Limb (tissue), 2 donors: ENCODE data around the gene DUS2.

Source experiments
- DNase-seq, 2 donors: peaks; one replicate each; pipeline ENCODE4 v3.0.0-alpha.2; 2016; ENCODE audit errors: extremely low spot score in 2 of 2

DUS2 gene

DNA sequence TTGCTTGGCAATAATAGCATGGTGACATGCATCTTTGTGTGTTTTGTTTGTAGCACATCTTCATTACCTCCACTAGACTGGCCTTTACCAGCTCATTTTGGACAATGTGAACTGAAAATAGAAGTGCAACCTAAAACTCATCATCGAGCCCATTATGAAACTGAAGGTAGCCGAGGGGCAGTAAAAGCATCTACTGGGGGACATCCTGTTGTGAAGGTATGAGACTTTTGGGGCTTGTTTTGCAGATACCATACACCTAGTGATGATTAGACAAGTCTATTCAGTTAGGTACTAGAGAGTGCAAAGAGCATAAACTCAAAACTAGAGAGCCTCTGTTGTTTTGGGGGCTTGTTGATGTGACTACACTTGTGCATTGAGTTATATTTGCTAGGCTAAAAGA, 103.3 kb downstream of the DUS2 start:
- DNase-seq, result no peak

DNA sequence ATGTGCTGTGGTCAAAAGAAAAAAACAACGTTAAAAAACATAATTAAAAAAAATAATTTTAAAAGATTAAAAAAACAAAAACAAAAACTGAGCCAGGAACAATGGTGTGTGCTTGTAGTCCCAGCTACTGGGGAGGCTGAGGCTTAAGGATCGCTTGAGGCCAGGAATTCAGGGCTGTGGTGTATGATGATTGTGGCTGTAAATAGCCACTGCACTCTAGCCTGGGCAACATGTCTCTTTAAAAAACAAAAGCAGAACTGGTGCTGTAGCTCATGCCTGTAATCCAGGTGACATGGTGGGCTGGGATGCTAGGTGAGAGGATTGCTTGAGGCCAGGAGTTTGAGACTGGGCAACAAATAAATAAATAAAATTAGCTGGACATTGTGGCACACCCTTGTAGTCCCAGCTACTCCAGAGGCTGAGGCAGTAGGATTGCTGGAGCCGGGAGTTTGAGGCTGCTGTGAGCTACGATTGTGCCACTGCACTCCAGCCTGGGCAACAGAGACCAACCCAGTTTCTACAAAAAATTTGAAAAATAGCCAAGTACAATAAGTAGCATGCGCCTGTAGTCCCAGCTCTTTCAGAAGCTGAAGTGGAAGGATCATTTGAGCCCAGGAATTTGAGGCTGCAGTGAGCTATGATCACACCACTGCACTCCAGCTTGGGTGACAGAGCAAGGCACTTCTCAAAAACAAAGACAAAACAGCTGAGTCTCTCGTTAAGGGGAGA, 105.7 kb downstream of the DUS2 start:
- no peak for DNase-seq
